ENCODE results near the gene SPEG. TPM values are rescaled to one million over a fixed set of nuclear protein-coding genes. Genes with fewer than 3 reads are reported as not detected.

The SPEG gene
- total and polyA plus RNA-seq, 2 of the 8 experiments (the other 6 are each of a cell fraction or from before 2014, with no cell fraction given) = 19.9 to 32.0 TPM

GRCh38 chr2:219437690-219438206 lies 3.1 kb downstream of the SPEG start (continued):
- TF ChIP-seq MAX (IDR thresholded peaks at IDR 0.05) = no peak
- no peak for TF ChIP-seq USF2 (IDR thresholded peaks at IDR 0.05; ENCODE audit: low read length)
- TF ChIP-seq RAD21 (IDR thresholded peaks at IDR 0.05 in 1 of 2, conservative IDR thresholded peaks at IDR 0.05 in 1 of 2; ENCODE audit: low read depth in 2 of 2, low read length in 2 of 2) = no peak
- TF ChIP-seq TAF1 (IDR thresholded peaks at IDR 0.05; ENCODE audit: low read depth, low read length) = no peak
- no peak for TF ChIP-seq CEBPB (IDR thresholded peaks at IDR 0.05; ENCODE audit: low read depth, low read length)
- TF ChIP-seq KDM1A (IDR thresholded peaks at IDR 0.05; ENCODE audit: borderline replicate concordance, low read length) = no peak
- no peak for TF ChIP-seq TEAD4 (IDR thresholded peaks at IDR 0.05; ENCODE audit: low read depth, low read length)
- no peak for TF ChIP-seq CHD1 (IDR thresholded peaks at IDR 0.05; ENCODE audit: low read depth, low read length)
